Astrocyte (in vitro differentiated cells and primary cell): ENCODE results near the gene PKP4. TPM values are rescaled to one million over a fixed set of nuclear protein-coding genes. Genes with fewer than 3 reads are reported as not detected.

Experiments
- DNase-seq: peaks from one replicate; pipeline ENCODE4 v3.0.0-alpha.2; 2010; ENCODE audit warnings: low read depth
- FAIRE-seq: peaks from 2 replicates; lab custom pipeline; 2011; peaks lifted over from hg19 to GRCh38; lab: Jason Lieb, UNC
- H2AFZ ChIP-seq: 2 replicates; pipeline ENCODE4 v1.6.0; 2012; ENCODE audit warnings: low read depth, low read length, inconsistent platforms
- H3K27ac ChIP-seq: 2 replicates; pipeline ENCODE4 v1.5.1; 2011; ENCODE audit warnings: low read depth, low read length, inconsistent platforms
- H3K27me3 ChIP-seq: 2 replicates; pipeline ENCODE4 v1.6.0; 2011; ENCODE audit warnings: low read length, inconsistent platforms; ENCODE audit not compliant: insufficient read depth
- H3K36me3 ChIP-seq: 2 replicates; pipeline ENCODE4 v1.5.1; 2011; ENCODE audit warnings: low read length, inconsistent platforms; ENCODE audit not compliant: insufficient read depth
- H3K4me1 ChIP-seq: 2 replicates; pipeline ENCODE4 v1.5.1; 2011; ENCODE audit warnings: low read length, inconsistent platforms; ENCODE audit not compliant: insufficient read depth
- H3K4me2 ChIP-seq: 2 replicates; pipeline ENCODE4 v1.6.0; 2012; ENCODE audit warnings: low read length, inconsistent platforms
- H3K4me3 ChIP-seq: 2 replicates; pipeline ENCODE4 v1.5.1; 2011; ENCODE audit warnings: low read depth, mild to moderate bottlenecking, low read length, inconsistent platforms; ENCODE audit not compliant: insufficient read depth
- H3K79me2 ChIP-seq: 2 replicates; pipeline ENCODE4 v1.6.0; 2012; ENCODE audit warnings: mild to moderate bottlenecking, low read length, inconsistent platforms; ENCODE audit not compliant: insufficient read depth
- H3K9ac ChIP-seq: 2 replicates; pipeline ENCODE4 v1.6.0; 2012; ENCODE audit warnings: mild to moderate bottlenecking, low read length, inconsistent platforms
- H3K9me3 ChIP-seq: 2 replicates; pipeline ENCODE4 v1.5.1; 2012; ENCODE audit warnings: low read depth, mild to moderate bottlenecking, low read length, inconsistent platforms; ENCODE audit not compliant: insufficient read depth
- H4K20me1 ChIP-seq: 2 replicates; pipeline ENCODE4 v1.6.0; 2012; ENCODE audit warnings: low read length, inconsistent platforms; ENCODE audit not compliant: insufficient read depth
- H3K27ac Mint-ChIP-seq: one replicate; pipeline ENCODE4 v1.8.0; 2021; ENCODE audit warnings: mild to moderate bottlenecking, mixed read lengths; ENCODE audit not compliant: unreplicated experiment
- H3K27me3 Mint-ChIP-seq: one replicate; pipeline ENCODE4 v1.8.0; 2021; ENCODE audit warnings: low read depth, mixed read lengths; ENCODE audit not compliant: unreplicated experiment
- H3K36me3 Mint-ChIP-seq: one replicate; pipeline ENCODE4 v1.8.0; 2021; ENCODE audit warnings: low read depth, mixed read lengths; ENCODE audit not compliant: unreplicated experiment
- H3K4me1 Mint-ChIP-seq: one replicate; pipeline ENCODE4 v1.8.0; 2021; ENCODE audit warnings: low read depth, mixed read lengths; ENCODE audit not compliant: unreplicated experiment
- H3K4me3 Mint-ChIP-seq: one replicate; pipeline ENCODE4 v1.8.0; 2021; ENCODE audit warnings: mild to moderate bottlenecking, moderate library complexity, mixed read lengths; ENCODE audit not compliant: unreplicated experiment
- H3K9me3 Mint-ChIP-seq: one replicate; pipeline ENCODE4 v1.8.0; 2021; ENCODE audit warnings: mild to moderate bottlenecking, mixed read lengths; ENCODE audit not compliant: unreplicated experiment
- CTCF ChIP-seq: IDR thresholded peaks from 2 replicates; pipeline ENCODE4 v1.5.1; 2011; ENCODE audit warnings: low read depth, mild to moderate bottlenecking, inconsistent platforms, low read length, moderate library complexity; ENCODE audit not compliant: insufficient read depth
- EZH2 ChIP-seq: IDR thresholded peaks from 2 replicates; pipeline ENCODE4 v1.6.1; 2012; ENCODE audit warnings: mild to moderate bottlenecking, low read length, inconsistent platforms; ENCODE audit not compliant: insufficient read depth
- total RNA-seq: library from RNA; stranded (reverse); gene quantifications from 2 replicates; pipeline ENCODE4 v1.2.1, GENCODE V29; 2021

Gene PKP4
- total RNA-seq, 1 donor from 2014 or later = 38.4 TPM

DNA sequence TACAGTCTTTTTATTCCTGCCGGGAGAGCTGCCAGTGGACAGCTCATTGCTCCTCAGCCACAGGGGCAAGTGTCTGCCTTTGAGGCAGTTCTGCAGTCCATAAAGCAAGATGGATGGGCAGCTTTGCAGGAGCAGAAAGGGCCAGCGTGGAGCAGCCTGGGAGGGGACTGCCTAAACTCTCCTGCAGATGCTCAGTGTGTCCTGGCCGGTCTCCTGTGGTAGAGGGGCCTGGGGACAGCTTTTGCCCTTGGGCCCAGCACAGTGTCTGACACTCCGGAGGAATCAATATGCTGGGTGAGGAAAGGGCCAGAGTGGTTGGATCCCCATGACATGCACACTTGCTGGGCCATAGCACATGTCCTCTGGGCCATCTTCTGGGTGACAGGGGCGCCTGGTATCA, 272.7 kb downstream of the PKP4 start:
- Histone ChIP-seq H3K4me1 (no peaks in the 10 kb centered on the region), H3K9me3 (no peaks in the 10 kb centered on the region), H2AFZ (no peak overlapping the region), H3K4me2 (no peak overlapping the region), H3K36me3 (no peaks in the 10 kb centered on the region), H3K9ac (no peak overlapping the region), H3K4me3 (no peak overlapping the region), H3K27me3 (no peaks in the 10 kb centered on the region), H3K79me2 (no peaks in the 10 kb centered on the region), H3K27ac (no peak overlapping the region), H4K20me1 (no peaks in the 10 kb centered on the region)
- peaks cover 26% of the 10 kb centered on the region for H3K27me3 Mint-ChIP-seq
- DNase-seq (no peak), FAIRE-seq (no peak)
- H3K36me3 Mint-ChIP-seq = no peaks in the 10 kb centered on the region
- no peak for TF ChIP-seq EZH2
- TF ChIP-seq CTCF = no peak
- no peak overlapping the region for H3K27ac Mint-ChIP-seq
- H3K4me3 Mint-ChIP-seq = no peak overlapping the region
- peaks cover 9% of the 10 kb centered on the region for H3K4me1 Mint-ChIP-seq
- H3K9me3 Mint-ChIP-seq = peaks cover 3% of the 10 kb centered on the region

GRCh38 chr2:158729873-158730620, 273.3 kb downstream of the PKP4 start:
- Mint-ChIP-seq H3K27ac (no peak overlapping the region), H3K4me1 (peaks cover 9% of the 10 kb centered on the region), H3K9me3 (peaks cover 3% of the 10 kb centered on the region), H3K27me3 (peaks cover 23% of the 10 kb centered on the region), H3K4me3 (no peak overlapping the region), H3K36me3 (no peaks in the 10 kb centered on the region)
- no peaks in the 10 kb centered on the region for H3K4me1 ChIP-seq
- no peaks in the 10 kb centered on the region for H3K79me2 ChIP-seq
- DNase-seq (no peak), FAIRE-seq (no peak)
- no peaks in the 10 kb centered on the region for H3K9me3 ChIP-seq
- H3K4me2 ChIP-seq = no peak overlapping the region
- no peaks in the 10 kb centered on the region for H4K20me1 ChIP-seq
- no peak overlapping the region for H2AFZ ChIP-seq
- no peak overlapping the region for H3K4me3 ChIP-seq
- TF ChIP-seq EZH2 = no peak
- TF ChIP-seq CTCF = no peak
- H3K27ac ChIP-seq = no peak overlapping the region
- H3K27me3 ChIP-seq = no peaks in the 10 kb centered on the region
- H3K9ac ChIP-seq = no peak overlapping the region
- no peaks in the 10 kb centered on the region for H3K36me3 ChIP-seq

DNA sequence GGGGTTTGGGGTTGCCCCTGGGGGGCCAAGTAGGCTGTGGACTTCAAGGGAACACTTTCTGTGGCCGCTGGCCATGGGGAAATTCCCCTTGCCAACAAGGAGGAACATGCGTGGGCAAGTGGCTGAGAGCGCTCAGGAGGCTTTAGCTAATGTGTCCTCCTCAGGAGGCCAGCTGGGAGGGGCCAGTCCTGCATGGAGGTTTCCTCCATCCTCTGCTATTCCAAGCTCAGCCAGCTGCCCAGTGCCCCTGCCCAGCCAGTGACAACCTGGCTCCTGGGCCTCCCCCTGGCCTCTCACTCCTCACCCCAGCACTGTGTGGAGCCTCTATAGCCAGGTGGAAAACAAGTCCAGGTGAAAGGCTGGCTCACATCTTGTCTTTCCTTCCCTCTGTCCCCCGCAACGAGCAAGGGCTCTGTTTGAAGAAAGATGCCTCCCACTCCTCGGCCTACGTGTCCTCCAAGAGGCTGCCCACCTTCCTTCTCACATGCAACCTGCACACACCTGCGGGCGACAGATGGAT, 273.9 kb downstream of the PKP4 start:
- Mint-ChIP-seq H3K4me3 (no peak overlapping the region), H3K27ac (no peak overlapping the region), H3K36me3 (no peaks in the 10 kb centered on the region), H3K9me3 (peaks cover 3% of the 10 kb centered on the region), H3K27me3 (peaks cover 23% of the 10 kb centered on the region), H3K4me1 (peaks cover 9% of the 10 kb centered on the region)
- no peak overlapping the region for H2AFZ ChIP-seq
- TF ChIP-seq CTCF = no peak
- TF ChIP-seq EZH2 = no peak
- no peaks in the 10 kb centered on the region for H3K36me3 ChIP-seq
- no peak overlapping the region for H3K4me3 ChIP-seq
- no peaks in the 10 kb centered on the region for H3K9me3 ChIP-seq
- no peak for FAIRE-seq
- H3K27me3 ChIP-seq = no peaks in the 10 kb centered on the region
- H3K27ac ChIP-seq = no peak overlapping the region
- H3K9ac ChIP-seq = no peak overlapping the region
- DNase-seq = no peak
- no peaks in the 10 kb centered on the region for H4K20me1 ChIP-seq
- no peaks in the 10 kb centered on the region for H3K4me1 ChIP-seq
- H3K4me2 ChIP-seq = no peak overlapping the region
- no peaks in the 10 kb centered on the region for H3K79me2 ChIP-seq
